ENCODE data around the gene PLD2.
"Not testable (repeated sequence)": the region's sequence is repeated elsewhere in the genome, so short reads cannot be mapped to it uniquely, and the experiment has no call there.

Gene PLD2

GRCh38 chr17:4834681-4835020 lies 27.7 kb downstream of the PLD2 start:
- no peak for DNase-seq

- DNase-seq: no peak
These were observed 29.3 kb downstream of the PLD2 start for GRCh38 chr17:4836221-4836620.

- DNase-seq: no peak
These were observed 30.7 kb downstream of the PLD2 start for GRCh38 chr17:4837471-4838308.

GRCh38 chr17:4838309-4838785 lies 31.4 kb downstream of the PLD2 start:
- no peak for DNase-seq

DNA sequence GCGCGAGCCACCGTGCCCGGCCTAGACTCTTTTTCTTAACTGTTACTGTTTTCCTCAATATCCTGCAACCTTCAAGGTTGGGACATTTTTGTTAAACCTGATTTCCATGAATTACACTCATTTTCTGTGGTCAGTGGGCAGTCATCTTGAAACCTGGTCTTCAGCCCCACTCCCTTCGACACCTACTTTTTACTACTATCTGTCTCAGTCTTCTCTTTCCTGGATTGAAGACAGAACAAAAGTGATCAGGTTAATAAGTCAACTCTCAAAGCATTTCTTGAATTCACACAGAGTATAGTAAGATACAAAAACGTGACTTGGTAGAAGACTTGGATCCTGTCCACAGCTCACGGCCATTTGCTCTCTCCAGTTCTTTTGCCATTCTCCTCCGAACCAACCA lies 32.3 kb downstream of the PLD2 start:
- no peak for DNase-seq

DNA sequence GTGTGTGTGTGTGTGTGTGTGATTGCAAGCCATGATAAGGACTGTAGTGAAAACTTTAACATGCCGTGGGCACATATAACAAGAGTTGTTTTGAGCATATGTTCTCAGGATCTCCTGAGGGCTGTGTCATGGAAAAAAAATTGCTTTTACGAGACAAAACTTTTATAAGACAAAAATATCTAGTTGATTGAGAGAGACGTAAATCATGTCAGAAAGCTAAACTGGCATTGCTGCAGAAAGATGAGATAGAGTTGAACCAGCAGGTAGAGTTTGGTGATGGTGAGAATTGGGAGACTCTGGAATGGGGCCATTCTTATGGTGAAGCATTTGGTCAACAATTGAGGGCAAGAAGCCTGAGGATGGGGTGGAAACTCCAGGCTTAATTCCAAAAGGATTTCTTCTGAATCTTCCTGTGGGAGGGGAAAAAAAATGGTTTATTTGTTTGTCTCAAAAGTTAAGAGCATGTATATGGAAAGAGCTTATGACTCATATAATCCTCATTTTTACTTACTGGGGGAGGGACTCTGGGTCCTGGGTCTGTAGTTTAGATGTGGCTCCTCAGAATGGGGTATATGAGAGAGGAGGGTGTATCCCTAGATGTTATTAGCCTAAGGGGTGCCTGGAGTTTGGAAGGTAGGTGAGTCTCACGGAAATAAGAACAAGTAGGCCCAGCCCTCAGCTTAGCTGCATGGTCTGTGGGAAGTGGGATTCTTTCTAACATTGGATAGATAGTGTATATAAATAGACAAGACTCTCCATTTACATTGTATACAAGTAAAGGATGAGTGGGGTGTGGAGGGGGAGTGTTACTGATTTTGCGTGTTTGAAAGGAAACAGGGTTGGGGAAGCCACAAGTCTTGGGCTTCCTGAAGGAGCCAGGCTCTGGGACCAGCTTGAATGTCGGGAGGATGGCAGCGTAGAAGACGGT lies 33.3 kb downstream of the PLD2 start:
- no peak for DNase-seq

DNA sequence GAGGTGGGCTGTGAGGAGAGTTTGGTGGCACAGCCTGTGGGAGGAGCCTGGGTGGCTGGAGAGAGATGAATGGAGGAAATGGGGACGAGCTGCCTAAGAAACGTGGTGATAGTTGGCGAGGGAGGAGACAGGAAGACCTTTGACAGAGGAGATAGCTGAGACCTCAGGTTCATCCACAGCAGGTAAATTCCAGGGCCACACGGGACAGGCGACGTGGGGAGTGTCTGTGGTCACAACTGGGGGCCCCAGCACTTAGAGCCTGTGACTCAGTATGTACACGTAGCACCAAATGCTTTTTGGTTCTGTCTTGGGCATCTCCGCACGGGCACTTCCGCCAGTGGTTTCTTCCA lies 33.9 kb downstream of the PLD2 start:
- DNase-seq: no peak

- no peak for DNase-seq
These were observed 35.4 kb downstream of the PLD2 start for GRCh38 chr17:4842376-4842775.

- no peak for DNase-seq
These were observed 36.5 kb downstream of the PLD2 start for GRCh38 chr17:4843321-4844000.

DNA sequence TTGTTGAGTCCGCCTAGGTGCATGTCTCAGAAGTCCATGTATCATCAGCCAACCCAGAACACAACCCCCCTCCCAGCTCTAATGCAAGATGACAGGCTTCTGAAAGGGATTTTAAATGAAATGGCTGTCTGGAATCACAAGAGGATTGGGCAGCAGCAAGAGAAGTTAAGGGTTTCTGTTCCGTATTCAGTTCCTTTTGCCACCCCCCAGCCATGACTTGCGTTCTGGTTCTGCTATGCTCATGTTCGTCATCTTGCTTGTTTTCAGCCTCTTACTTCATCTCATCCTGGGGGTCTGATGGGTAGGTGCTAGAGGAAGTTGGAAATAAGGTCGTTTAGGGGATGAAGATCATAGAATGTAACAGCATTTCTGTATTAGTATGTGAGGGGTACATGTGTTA lies 38.2 kb downstream of the PLD2 start:
- DNase-seq: no peak

DNA sequence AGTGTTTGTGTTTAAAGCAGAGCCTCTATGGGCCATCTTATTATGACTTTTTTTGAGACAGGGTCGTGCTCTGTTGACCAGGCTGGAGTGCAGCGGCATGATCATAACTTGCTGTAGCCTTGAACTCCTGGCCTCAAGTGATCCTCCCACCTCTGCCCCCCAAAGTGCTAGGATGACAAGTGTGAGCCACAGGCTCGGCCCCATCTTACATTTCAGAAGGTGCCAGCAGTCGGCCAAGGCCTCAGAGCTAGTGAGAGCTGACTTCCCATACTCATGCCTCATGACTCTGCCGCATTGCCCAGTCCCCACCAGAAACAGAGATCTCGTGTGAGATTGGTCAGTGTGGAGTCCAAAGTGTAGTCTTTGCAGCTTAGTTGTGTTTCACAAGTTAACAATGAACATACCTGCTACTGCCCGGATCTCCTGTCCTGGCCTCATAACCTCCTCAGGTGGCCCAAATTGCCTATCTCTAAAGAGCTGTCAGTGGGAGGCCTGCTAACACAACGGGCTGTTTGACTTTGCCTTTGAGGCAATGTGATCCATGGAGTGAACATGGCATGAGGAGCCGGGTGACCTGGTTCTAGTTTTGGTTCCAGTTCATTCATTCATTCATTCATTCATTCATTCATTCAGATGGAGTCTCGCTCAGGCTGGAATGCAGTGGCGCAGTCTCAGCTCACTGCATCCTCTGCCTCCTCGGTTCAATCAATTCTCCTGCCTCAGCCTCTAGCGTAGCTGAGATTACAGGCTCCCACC lies 39.9 kb downstream of the PLD2 start:
- DNase-seq: no peak

DNA sequence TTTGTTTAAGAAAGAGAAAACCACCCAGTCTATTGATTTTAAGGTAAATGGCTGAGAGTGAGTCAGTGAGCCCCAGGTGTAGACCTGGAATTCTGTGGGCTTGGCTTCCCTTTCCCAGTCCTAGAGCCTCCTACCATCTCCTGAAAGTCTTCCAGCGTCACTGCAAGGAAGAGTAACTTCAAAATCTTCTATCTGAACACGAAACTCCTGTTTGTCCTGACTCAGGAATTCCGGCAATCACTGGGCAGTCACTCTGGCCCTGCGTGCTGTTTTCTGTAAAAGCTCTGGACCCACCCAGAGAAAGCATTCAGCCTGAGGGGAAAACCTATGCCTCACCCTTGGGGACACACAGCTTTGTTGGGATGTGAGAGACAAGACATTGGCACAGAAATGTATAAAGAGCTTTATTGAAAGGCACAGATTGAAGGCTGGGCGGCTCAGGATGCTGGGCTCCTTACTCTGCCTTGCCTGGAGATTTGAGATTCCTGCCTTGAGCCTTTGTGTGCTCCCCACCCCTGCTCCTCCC lies 42.1 kb downstream of the PLD2 start:
- no peak for DNase-seq

DNA sequence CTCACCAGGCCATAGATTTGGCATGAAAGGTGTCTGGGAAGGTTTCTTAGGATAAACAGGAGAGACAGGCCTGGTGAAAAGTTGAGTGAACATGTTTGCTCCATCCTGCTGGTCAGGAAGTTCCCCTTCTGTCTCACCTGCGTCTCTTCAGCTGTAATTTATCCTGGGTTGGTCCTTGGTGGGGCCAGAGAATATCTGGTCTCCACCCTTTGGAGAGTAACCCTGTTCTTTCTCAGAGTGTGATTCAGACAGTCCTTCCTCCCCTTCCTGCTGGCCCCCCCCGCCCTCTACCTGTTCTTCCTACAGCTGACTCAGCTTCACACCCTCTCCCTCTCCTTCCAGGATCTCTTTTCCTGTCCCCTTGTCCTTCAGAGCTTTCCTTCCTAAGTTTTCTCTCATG lies 43.3 kb downstream of the PLD2 start:
- DNase-seq: no peak

DNA sequence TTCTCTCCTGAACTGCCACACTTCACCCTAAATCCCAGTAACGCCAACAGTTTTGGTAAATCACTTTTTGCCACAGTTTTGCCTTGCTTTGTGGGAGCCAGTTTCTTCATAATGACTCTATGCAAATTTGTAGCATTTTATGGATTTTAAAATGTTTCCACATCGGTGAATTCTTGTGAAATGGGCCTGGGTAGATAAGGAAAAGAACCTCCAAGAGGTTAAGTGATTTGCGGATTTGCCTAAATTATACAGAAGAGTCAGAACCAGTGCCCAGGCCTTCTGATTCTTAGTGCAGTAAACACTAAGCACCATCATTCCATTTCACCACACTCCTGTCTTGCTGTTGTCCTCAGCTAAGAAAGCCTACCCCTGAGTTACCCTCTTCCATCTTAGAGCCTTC lies 44.1 kb downstream of the PLD2 start:
- no peak for DNase-seq

DNA sequence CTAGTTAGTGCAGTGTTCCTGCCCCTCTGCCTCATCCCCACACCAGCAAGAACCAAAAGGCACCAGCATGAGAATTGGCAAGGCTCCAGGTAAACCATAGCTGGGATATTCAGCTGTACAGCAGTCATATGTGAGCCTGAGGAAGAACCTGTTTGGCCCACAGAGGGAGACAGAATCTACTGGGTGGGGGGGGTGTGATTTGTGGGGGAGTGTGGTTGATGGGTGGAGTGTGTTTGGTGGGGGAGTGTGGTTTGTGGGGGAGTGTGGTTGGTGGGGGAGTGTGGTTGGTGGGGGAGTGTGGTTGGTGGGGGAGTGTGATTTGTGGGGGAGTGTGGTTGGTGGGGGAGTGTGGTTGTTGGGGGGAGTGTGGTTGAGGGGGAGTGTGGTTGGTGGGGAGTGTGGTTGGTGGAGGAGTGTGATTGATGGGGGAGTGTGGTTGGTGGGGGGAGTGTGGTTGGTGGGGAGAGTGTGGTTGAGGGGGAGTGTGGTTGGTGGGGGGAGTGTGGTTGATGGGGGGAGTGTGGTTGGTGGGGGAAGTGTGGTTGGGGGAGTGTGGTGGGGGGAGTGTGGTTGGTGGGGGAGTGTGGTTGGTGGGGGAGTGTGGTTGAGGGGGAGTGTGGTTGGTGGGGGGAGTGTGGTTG lies 45.7 kb downstream of the PLD2 start:
- no peak for DNase-seq

DNA sequence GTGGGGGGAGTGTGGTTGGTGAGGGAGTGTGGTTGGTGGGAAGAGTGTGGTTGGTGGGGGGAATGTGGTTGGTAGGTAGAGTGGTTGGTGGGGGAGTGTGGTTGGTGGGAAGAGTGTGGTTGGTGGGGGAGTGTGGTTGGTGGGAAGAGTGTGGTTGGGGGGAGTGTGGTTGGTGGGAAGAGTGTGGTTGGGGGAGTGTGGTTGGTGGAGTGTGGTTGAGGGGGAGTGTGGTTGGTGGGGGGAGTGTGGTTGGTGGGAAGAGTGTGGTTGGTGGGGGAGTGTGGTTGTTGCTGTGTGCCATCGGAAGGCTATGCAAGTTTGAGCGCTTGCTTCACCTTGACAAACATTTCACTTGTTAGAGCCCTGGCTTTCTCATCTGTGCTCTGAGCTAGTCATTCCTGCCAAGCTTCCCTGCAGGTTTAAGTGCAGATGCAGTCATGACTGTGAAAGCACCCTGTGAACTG lies 46.3 kb downstream of the PLD2 start:
- DNase-seq: no peak

GRCh38 chr17:4854111-4854681 lies 47.2 kb downstream of the PLD2 start:
- DNase-seq: no peak

- no peak for DNase-seq
These were observed 49.5 kb downstream of the PLD2 start for GRCh38 chr17:4856271-4856936.

GRCh38 chr17:4856937-4857314 lies 50.0 kb downstream of the PLD2 start:
- no peak for DNase-seq

DNA sequence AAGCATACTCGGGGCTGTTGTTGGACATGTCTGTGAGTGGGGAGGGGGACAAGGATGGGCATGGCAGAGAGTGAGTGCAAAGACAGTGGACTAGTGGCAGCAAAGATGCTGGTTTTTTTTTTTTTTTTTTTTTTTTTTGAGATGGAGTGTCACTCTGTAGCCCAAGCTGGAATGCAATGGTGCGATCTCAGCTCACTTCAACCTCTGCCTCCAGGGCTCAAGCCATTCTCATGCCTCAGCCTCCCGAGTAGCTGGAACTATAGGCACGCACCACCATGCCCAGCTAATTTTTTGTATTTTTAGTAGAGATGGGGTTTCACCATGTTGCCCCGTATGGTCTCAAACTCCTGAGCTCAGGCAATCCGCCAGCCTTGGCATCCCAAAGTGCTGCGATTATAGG lies 50.4 kb downstream of the PLD2 start:
- DNase-seq: not testable (repeated sequence)
